ENCODE results near the gene PIGU. TPM values are rescaled to one million over a fixed set of nuclear protein-coding genes. Genes with fewer than 3 reads are reported as not detected.

Gene PIGU
- total RNA-seq, 2 donors from 2014 or later: 35.8 to 41.2 TPM

GRCh38 chr20:34575271-34575670, 101.6 kb downstream of the PIGU start:
- H3K27ac ChIP-seq (ENCODE audit: low read depth, low read length): no peak overlapping the region
- no peak overlapping the region for H3K9ac ChIP-seq (ENCODE audit: extremely low read depth, low read length, poor library complexity, severe bottlenecking)
- no peak overlapping the region for H3K4me3 Mint-ChIP-seq
- WGBS, 2 experiments (ENCODE audit: insufficient coverage in 1 of 2, insufficient read length in 1 of 2): 95 to 100% methylated on average over 4 to 5 of the region's 5 CpGs
- H3K4me3 ChIP-seq (ENCODE audit: low read length): no peak overlapping the region
- H3K27me3 ChIP-seq (ENCODE audit: control insufficient read depth, insufficient read depth, low read length, poor library complexity, severe bottlenecking): no peaks in the 10 kb centered on the region
- H3K27ac Mint-ChIP-seq: no peak overlapping the region
- peaks cover 27% of the 10 kb centered on the region for H3K36me3 Mint-ChIP-seq (ENCODE audit: low read depth)
- H3K9me3 Mint-ChIP-seq: no peaks in the 10 kb centered on the region
- H3K4me1 ChIP-seq (ENCODE audit: control insufficient read depth, insufficient read depth, low read length): no peaks in the 10 kb centered on the region
- TF ChIP-seq CTCF (conservative IDR thresholded peaks at IDR 0.05): no peak
- H3K36me3 ChIP-seq (ENCODE audit: control insufficient read depth, insufficient read depth, low read length): peaks cover 5% of the 10 kb centered on the region
- H3K27me3 Mint-ChIP-seq (ENCODE audit: insufficient read depth): no peaks in the 10 kb centered on the region
- H3K4me1 Mint-ChIP-seq: peaks cover 4% of the 10 kb centered on the region
- H3K9me3 ChIP-seq (ENCODE audit: control insufficient read depth, low read length): no peaks in the 10 kb centered on the region
- DNase-seq: no peak

- no peak for TF ChIP-seq CTCF (conservative IDR thresholded peaks at IDR 0.05)
- Mint-ChIP-seq H3K4me3 (no peak overlapping the region), H3K27me3 (ENCODE audit: insufficient read depth) (no peaks in the 10 kb centered on the region), H3K4me1 (peaks cover 4% of the 10 kb centered on the region), H3K36me3 (ENCODE audit: low read depth) (peaks cover 30% of the 10 kb centered on the region), H3K27ac (no peak overlapping the region), H3K9me3 (no peaks in the 10 kb centered on the region)
- H3K4me3 ChIP-seq (ENCODE audit: low read length): no peak overlapping the region
- 91 to 100% methylated on average over 2 to 6 of the region's 6 CpGs for WGBS, 2 experiments (ENCODE audit: insufficient coverage in 1 of 2, insufficient read length in 1 of 2)
- H3K27me3 ChIP-seq (ENCODE audit: control insufficient read depth, insufficient read depth, low read length, poor library complexity, severe bottlenecking): no peaks in the 10 kb centered on the region
- no peaks in the 10 kb centered on the region for H3K9me3 ChIP-seq (ENCODE audit: control insufficient read depth, low read length)
- H3K27ac ChIP-seq (ENCODE audit: low read depth, low read length): no peak overlapping the region
- H3K9ac ChIP-seq (ENCODE audit: extremely low read depth, low read length, poor library complexity, severe bottlenecking): no peak overlapping the region
- DNase-seq: peak; percentile 21
- peaks cover 5% of the 10 kb centered on the region for H3K36me3 ChIP-seq (ENCODE audit: control insufficient read depth, insufficient read depth, low read length)
- no peaks in the 10 kb centered on the region for H3K4me1 ChIP-seq (ENCODE audit: control insufficient read depth, insufficient read depth, low read length)
These were observed 102.0 kb downstream of the PIGU start for GRCh38 chr20:34574861-34575260.

- H3K27me3 ChIP-seq (ENCODE audit: control insufficient read depth, insufficient read depth, low read length, poor library complexity, severe bottlenecking): no peaks in the 10 kb centered on the region
- TF ChIP-seq CTCF (conservative IDR thresholded peaks at IDR 0.05): no peak
- Mint-ChIP-seq H3K36me3 (ENCODE audit: low read depth) (peaks cover 32% of the 10 kb centered on the region), H3K4me1 (peaks cover 4% of the 10 kb centered on the region), H3K27me3 (ENCODE audit: insufficient read depth) (no peaks in the 10 kb centered on the region), H3K4me3 (no peak overlapping the region), H3K27ac (no peak overlapping the region), H3K9me3 (no peaks in the 10 kb centered on the region)
- no peak overlapping the region for H3K4me3 ChIP-seq (ENCODE audit: low read length)
- no peaks in the 10 kb centered on the region for H3K9me3 ChIP-seq (ENCODE audit: control insufficient read depth, low read length)
- H3K4me1 ChIP-seq (ENCODE audit: control insufficient read depth, insufficient read depth, low read length): no peaks in the 10 kb centered on the region
- DNase-seq: peak; percentile 26
- no peak overlapping the region for H3K9ac ChIP-seq (ENCODE audit: extremely low read depth, low read length, poor library complexity, severe bottlenecking)
- no peak overlapping the region for H3K27ac ChIP-seq (ENCODE audit: low read depth, low read length)
- H3K36me3 ChIP-seq (ENCODE audit: control insufficient read depth, insufficient read depth, low read length): peaks cover 5% of the 10 kb centered on the region
- 91 to 93% methylated on average over 5 of the region's 5 CpGs for WGBS, 2 experiments (ENCODE audit: insufficient coverage in 1 of 2, insufficient read length in 1 of 2)
These were observed 102.5 kb downstream of the PIGU start for GRCh38 chr20:34574426-34574825.

Measured in endodermal cell (in vitro differentiated cells).